Measurements from ENCODE around the gene RTN4R.

Gene RTN4R

GRCh38 chr22:20239676-20240446 is 28.3 kb downstream of the RTN4R start:
- no peak for DNase-seq

GRCh38 chr22:20238901-20239675 is 29.0 kb downstream of the RTN4R start:
- DNase-seq, result peak; percentile 14

DNA sequence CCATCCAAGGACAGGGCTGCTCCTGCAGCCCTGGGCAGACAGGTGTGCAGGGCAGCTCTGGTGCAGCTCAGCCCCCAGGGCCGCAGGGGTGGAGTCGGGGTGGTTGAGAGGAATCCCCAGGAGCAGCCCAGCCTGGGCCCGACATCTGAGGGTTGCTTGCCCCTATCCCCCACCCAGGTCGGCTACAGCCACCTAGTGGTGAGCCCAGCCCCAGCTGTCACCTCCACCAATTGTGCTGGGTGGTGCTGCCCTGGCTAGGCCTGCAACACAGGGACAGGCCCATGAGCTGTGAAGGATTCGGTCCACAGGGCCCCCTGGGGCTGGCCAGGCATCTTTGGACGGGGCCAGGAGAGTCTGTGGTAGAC is 29.6 kb downstream of the RTN4R start:
- DNase-seq, result peak; percentile 62

GRCh38 chr22:20237480-20238440 is 30.4 kb downstream of the RTN4R start:
- DNase-seq, result peak; percentile 64

DNA sequence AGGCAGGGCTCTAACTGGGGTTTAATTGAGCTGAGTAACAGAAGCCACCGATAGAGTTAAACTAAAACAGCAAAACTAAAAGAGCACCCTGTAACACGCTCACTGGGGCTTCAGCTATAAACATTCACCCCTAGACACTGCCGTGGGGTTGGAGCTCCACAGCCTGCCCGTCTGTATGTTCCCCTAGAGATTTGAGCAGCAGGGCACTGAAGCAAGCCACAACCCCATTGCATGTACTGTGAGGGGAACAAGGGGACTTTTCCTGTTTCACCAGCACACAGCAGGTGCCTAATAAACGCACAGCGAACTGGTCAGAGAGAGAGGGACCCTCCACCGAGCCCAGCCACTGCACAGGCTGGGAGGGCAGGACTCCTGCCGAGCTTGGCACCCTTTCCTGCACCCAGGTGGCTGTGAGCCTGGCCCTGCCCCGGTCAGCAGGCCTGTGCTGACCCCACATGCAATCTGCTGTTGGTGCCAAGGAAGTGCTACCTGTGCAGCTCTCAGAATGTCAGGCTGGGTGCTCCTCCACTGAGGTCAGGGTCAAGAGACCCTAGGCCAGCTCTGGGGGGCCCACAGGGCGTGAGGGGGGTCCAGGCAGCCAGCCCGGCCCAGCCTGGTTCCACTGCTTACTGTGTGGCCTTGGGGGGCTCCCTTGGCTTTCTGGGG is 31.9 kb downstream of the RTN4R start:
- DNase-seq, result no peak

- no peak for DNase-seq
These were observed 32.6 kb downstream of the RTN4R start for GRCh38 chr22:20235389-20235991.

DNA sequence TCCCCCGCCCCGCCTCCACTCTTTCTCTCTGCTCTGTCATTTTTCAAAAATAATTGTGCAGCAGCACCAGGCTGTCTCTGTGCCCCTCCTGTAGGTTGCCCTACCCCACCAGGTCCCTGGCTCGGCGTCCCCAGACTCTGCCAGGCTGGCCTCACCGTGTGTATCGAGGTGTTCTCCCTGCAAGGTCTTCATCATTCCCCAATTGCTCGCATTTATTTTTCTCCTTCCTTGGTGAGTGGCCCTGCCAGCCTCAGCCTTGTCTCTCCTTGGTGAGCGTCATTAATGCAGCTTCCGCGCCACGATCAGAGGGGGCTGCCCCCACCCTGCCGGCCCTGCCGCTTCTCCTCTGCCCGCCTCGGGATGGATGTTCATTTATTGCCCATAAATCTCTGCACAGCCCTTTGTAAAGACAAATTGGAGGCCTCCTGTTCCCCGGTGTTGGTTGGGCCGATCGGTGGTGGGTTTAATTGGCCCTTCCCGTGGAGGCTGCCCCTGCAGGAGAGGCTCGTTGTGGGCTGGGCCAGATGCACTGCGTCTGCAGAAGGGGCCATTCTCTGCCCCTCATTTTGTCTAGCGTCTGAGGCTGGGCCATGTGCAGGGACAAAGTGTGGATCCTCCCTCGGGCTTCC is 33.2 kb downstream of the RTN4R start:
- no peak for DNase-seq

GRCh38 chr22:20234314-20234682 is 33.8 kb downstream of the RTN4R start:
- no peak for DNase-seq

- no peak for DNase-seq
These were observed 34.5 kb downstream of the RTN4R start for GRCh38 chr22:20233351-20234313.

DNA sequence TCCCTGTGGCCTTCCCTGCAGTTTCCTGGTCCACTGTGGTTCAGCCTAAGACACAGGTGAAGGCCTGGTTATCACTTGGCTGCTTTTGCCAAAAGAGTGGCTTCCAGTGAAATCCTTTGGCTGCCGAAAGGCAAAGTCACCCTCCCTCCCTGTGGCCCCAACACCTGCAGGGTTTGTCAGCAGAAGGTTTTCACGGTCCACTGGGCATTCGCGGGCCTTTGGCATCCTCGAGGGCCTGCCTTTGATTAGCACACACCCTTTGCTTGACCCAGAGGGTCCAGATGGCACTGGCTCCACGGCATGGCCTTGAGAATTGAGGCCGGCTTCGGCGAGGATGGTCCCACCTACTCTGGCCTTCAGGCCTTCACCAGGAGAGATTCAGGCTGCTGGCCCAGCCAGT is 35.3 kb downstream of the RTN4R start:
- DNase-seq, result no peak

DNA sequence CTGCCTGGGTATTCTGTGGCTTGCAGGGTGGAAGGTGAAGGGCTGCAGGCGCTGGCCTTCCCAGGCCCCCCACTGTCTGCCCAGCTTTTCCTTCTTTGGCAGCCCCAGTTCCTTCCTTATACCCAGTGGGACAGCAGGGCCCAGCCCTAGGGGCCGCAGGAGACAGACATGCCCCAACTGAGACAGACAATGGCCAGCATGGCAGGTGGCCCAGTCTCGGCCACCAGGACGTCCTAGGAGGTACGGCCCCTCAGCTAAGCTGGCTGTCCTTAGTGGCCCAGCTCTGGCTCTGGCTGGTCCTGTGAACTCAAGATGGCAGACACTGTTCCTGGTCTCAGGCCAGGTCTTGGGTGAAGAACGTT is 35.9 kb downstream of the RTN4R start:
- DNase-seq, result no peak

DNA sequence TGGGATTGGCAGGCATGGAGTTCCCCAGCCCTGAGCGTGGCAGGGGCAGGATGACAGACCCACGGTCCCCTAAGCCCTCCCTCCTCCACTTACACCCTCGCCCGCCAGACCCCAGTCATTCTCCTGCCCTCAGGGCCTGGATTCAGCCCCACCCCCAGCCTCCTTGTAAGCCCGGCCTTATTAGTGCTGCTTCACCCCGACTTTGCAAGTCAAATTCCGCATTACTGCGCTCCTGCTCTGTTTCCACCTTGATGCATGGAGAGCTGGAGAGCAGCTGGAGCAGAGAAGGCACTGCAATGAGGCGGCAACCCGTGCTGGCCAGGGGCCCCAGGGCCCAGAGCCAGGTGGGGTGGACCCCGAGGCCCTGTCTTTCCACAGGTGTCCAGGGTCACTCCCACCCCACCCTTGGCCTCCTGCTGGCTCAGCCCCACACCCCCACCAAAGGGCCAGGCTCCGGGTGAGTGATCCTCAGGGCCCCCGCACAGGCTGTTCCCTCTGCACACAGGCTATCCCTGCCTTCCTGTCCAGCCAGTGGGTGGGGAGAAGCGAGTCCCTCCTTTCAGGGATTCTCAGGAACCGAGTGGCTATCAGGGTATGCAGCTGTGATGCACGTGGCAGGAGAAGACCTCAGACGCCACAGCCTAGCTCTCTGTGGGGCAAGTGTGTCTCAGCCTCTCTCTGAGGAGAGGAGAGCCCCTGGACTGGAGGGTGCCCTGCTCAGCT is 36.4 kb downstream of the RTN4R start:
- DNase-seq, result no peak

- no peak for DNase-seq
These were observed 37.2 kb downstream of the RTN4R start for GRCh38 chr22:20230777-20231420.

GRCh38 chr22:20229916-20230775 is 38.0 kb downstream of the RTN4R start:
- no peak for DNase-seq

DNA sequence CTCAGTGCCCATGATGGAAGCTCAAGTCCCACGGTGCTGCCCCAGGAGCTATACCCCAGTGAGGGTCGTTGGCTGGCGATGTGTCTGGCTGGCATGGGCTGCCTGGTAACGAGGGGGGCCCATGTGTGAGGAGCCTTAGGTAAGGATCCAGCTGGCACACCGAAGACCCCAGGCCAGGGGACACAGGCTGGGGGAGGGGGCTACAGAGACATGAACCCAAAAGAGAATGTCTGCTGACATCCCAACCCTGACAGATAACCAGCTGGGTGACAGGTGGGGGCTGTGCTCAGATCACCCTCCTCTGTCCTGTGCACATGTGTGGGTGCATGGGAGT is 39.2 kb downstream of the RTN4R start:
- no peak for DNase-seq

DNA sequence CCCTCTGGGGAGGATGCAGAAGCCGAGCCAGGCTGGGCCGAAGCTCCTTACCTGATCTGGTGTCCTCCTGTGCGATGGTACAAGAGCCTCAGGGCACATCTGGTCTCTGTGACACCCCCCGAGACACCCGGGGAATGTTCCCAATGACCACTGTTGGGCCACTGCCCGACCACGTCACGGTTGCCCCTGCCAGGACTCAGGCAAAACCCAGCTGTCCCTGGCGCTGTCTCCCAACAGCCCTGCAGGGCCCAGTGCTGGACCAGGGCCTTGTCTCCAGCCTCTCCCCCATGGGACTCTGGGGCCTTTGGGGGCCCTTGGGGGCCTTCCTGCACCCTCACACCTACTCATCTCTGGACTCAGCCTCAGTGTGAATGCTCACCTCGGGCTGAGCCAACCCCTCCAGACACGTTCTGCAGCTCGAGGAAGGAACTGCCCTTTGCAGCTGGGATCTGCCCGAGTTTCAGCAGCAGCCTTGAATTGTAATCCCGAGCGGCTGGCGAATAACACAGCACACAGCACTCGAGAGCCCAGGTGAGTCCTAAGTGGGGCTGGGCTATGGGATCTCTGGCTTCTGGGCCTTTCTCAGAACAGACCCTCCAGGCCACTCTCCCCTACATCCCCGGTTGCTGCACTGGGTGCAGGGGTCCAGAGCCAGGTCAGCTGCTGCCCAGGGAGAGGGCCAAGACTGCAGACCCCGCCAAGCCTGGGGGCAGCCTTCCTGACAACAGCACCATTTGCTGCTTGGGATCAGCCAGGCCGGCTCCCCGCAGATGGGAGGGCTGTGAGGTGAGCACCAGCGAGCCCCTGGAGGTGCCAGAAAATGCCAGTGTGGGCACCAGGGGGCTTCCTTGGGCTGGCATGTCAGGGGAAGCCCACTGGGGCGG is 39.8 kb downstream of the RTN4R start:
- no peak for DNase-seq

DNA sequence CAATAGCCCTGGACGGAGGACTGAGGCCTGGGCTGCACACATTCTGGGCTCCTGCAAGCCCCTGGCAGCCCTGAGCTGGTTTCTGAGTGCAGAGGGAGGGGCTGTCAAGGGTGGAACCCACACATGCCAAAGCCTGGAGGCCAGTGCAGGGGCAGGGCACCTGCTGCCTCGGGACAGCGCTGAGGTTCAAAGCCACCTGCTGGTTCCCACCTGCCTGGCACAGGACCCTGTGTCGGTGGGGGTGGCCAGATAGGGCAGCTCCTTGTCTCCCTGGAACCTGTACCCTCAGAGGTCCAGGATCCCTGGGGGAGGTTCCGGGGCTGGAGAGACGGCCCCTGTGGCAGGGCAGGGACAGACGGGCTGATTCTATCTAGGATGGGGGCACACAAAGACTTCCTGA is 40.8 kb downstream of the RTN4R start:
- no peak for DNase-seq

Data from CD4-positive, alpha-beta T cell treated with Interleukin-21 for 1 hour (primary cell).